ENCODE data around the gene PRDM4. TPM values are rescaled to one million over a fixed set of nuclear protein-coding genes. Genes with fewer than 3 reads are reported as not detected.

PRDM4 gene, protein sequence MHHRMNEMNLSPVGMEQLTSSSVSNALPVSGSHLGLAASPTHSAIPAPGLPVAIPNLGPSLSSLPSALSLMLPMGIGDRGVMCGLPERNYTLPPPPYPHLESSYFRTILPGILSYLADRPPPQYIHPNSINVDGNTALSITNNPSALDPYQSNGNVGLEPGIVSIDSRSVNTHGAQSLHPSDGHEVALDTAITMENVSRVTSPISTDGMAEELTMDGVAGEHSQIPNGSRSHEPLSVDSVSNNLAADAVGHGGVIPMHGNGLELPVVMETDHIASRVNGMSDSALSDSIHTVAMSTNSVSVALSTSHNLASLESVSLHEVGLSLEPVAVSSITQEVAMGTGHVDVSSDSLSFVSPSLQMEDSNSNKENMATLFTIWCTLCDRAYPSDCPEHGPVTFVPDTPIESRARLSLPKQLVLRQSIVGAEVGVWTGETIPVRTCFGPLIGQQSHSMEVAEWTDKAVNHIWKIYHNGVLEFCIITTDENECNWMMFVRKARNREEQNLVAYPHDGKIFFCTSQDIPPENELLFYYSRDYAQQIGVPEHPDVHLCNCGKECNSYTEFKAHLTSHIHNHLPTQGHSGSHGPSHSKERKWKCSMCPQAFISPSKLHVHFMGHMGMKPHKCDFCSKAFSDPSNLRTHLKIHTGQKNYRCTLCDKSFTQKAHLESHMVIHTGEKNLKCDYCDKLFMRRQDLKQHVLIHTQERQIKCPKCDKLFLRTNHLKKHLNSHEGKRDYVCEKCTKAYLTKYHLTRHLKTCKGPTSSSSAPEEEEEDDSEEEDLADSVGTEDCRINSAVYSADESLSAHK
- 10 to 100 TPM; 18.8 to 20.6 TPM for total RNA-seq

- peak within 1 kb of the TSS; percentile 93 for H3K4me3 Mint-ChIP-seq
- no peaks in the 10 kb centered on the region for H3K27me3 Mint-ChIP-seq (ENCODE audit: low read depth)
- H3K36me3 Mint-ChIP-seq (ENCODE audit: low read depth), result peaks cover 12% of the 10 kb centered on the region
- peaks cover 1% of the 10 kb centered on the region for H3K9me3 Mint-ChIP-seq
- intact Hi-C loops (cut with micrococcal nuclease), result loop anchor here (1.0 to 10.0 kb wide), 7 partner anchors 76 to 1094 kb away; partner anchors contain the start of genes CRY1, FICD, ISCU and PWP1
- DNase-seq, result peak; percentile 92
- CTCF ChIA-PET, result interaction anchor here (1.0 kb wide), 1 partner anchor 85 kb away, joined by 3 read pairs; no protein-coding TSS in a partner anchor
- H3K27ac Mint-ChIP-seq, result peak within 1 kb of the TSS; percentile 83
- H3K4me1 Mint-ChIP-seq (ENCODE audit: low read depth), result peaks cover 24% of the 10 kb centered on the region
Observed at GRCh38 chr12:107760809-107761501, at the start of gene PRDM4. PRDM4 (minus strand) TSS chr12:107761137; CDS start chr12:107760515, 622 bp downstream.

DNA sequence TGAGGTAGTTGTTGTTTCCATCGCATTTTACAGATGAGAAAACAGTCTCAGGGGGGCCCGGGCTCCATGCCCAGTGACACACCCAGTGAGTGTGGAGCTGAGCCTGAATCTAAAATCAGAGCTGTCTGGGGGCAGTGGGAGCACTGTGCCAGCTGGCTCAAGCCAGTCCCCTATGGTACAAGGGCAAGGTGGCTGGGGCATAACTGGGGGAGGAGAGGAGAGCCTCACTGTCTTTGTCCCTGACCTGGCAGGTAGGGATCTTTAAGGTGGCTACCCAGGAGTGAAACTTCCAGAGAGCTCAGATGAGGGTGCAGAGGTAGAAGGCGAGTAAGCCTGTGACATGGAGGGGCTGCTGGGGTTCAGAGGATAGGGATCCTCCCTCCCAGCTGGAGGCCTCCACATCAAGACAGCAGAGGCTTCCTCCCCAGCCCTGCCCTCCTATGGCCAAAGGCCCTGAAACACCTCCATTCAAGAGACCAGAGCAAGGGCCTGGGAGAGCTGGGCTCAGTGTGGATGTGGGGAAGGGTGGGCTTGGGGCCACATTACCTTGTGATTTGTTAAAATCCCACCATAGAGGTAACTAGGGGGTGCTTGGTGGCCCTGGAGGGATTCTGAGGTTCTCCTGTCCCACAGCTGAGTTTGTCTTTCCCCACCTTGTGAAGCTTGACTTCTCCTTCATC, 46.7 kb upstream of the PRDM4 start:
- H3K9me3 Mint-ChIP-seq, result no peaks in the 10 kb centered on the region
- H3K4me1 Mint-ChIP-seq (ENCODE audit: low read depth), result no peaks in the 10 kb centered on the region
- no peak overlapping the region for H3K4me3 Mint-ChIP-seq
- CTCF ChIA-PET, result no interaction called here
- H3K27ac Mint-ChIP-seq, result no peak overlapping the region
- no peak for DNase-seq
- peaks cover 5% of the 10 kb centered on the region for H3K27me3 Mint-ChIP-seq (ENCODE audit: low read depth)
- intact Hi-C loops (cut with micrococcal nuclease), result no loop called here
- no peaks in the 10 kb centered on the region for H3K36me3 Mint-ChIP-seq (ENCODE audit: low read depth)

GRCh38 chr12:107805488-107806180, 44.7 kb upstream of the PRDM4 start:
- H3K4me1 Mint-ChIP-seq (ENCODE audit: low read depth), result no peaks in the 10 kb centered on the region
- DNase-seq, result no peak
- peaks cover 5% of the 10 kb centered on the region for H3K27me3 Mint-ChIP-seq (ENCODE audit: low read depth)
- no peak overlapping the region for H3K4me3 Mint-ChIP-seq
- H3K36me3 Mint-ChIP-seq (ENCODE audit: low read depth), result no peaks in the 10 kb centered on the region
- no peak overlapping the region for H3K27ac Mint-ChIP-seq
- CTCF ChIA-PET, result no interaction called here
- H3K9me3 Mint-ChIP-seq, result no peaks in the 10 kb centered on the region
- intact Hi-C loops (cut with micrococcal nuclease), result no loop called here

GRCh38 chr12:107803092-107803491, 42.2 kb upstream of the PRDM4 start:
- intact Hi-C loops (cut with micrococcal nuclease), result no loop called here
- Mint-ChIP-seq H3K4me1 (ENCODE audit: low read depth) (no peaks in the 10 kb centered on the region), H3K27ac (no peak overlapping the region), H3K4me3 (no peak overlapping the region), H3K27me3 (ENCODE audit: low read depth) (no peaks in the 10 kb centered on the region), H3K36me3 (ENCODE audit: low read depth) (no peaks in the 10 kb centered on the region), H3K9me3 (no peaks in the 10 kb centered on the region)
- no peak for DNase-seq
- CTCF ChIA-PET, result interaction anchor here (0.6 kb wide), 1 partner anchor 681 kb away, joined by 3 read pairs; no protein-coding TSS in a partner anchor

GRCh38 chr12:107801150-107801549, 40.2 kb upstream of the PRDM4 start:
- Mint-ChIP-seq H3K9me3 (no peaks in the 10 kb centered on the region), H3K27ac (no peak overlapping the region), H3K36me3 (ENCODE audit: low read depth) (no peaks in the 10 kb centered on the region), H3K4me3 (no peak overlapping the region), H3K27me3 (ENCODE audit: low read depth) (peaks cover 4% of the 10 kb centered on the region), H3K4me1 (ENCODE audit: low read depth) (no peaks in the 10 kb centered on the region)
- CTCF ChIA-PET, result no interaction called here
- intact Hi-C loops (cut with micrococcal nuclease), result no loop called here
- no peak for DNase-seq

- DNase-seq, result no peak
- Mint-ChIP-seq H3K36me3 (ENCODE audit: low read depth) (no peaks in the 10 kb centered on the region), H3K9me3 (no peaks in the 10 kb centered on the region), H3K4me1 (ENCODE audit: low read depth) (no peaks in the 10 kb centered on the region), H3K27ac (no peak overlapping the region), H3K27me3 (ENCODE audit: low read depth) (peaks cover 22% of the 10 kb centered on the region), H3K4me3 (no peak overlapping the region)
- intact Hi-C loops (cut with micrococcal nuclease), result no loop called here
- CTCF ChIA-PET, result no interaction called here
Observed at GRCh38 chr12:107798580-107798979, 37.6 kb upstream of the PRDM4 start.

GRCh38 chr12:107794451-107794850, 33.5 kb upstream of the PRDM4 start:
- intact Hi-C loops (cut with micrococcal nuclease), result no loop called here
- Mint-ChIP-seq H3K4me3 (no peak overlapping the region), H3K4me1 (ENCODE audit: low read depth) (no peaks in the 10 kb centered on the region), H3K36me3 (ENCODE audit: low read depth) (no peaks in the 10 kb centered on the region), H3K27me3 (ENCODE audit: low read depth) (peaks cover 22% of the 10 kb centered on the region), H3K27ac (no peak overlapping the region), H3K9me3 (peaks cover 5% of the 10 kb centered on the region)
- no peak for DNase-seq
- CTCF ChIA-PET, result no interaction called here

GRCh38 chr12:107791465-107792089, 30.6 kb upstream of the PRDM4 start:
- Mint-ChIP-seq H3K27ac (no peak overlapping the region), H3K9me3 (peaks cover 5% of the 10 kb centered on the region), H3K36me3 (ENCODE audit: low read depth) (no peaks in the 10 kb centered on the region), H3K4me1 (ENCODE audit: low read depth) (no peaks in the 10 kb centered on the region), H3K4me3 (no peak overlapping the region), H3K27me3 (ENCODE audit: low read depth) (peaks cover 18% of the 10 kb centered on the region)
- no peak for DNase-seq
- CTCF ChIA-PET, result no interaction called here
- intact Hi-C loops (cut with micrococcal nuclease), result no loop called here

- peaks cover 5% of the 10 kb centered on the region for H3K9me3 Mint-ChIP-seq
- H3K4me1 Mint-ChIP-seq (ENCODE audit: low read depth), result no peaks in the 10 kb centered on the region
- H3K27me3 Mint-ChIP-seq (ENCODE audit: low read depth), result peaks cover 2% of the 10 kb centered on the region
- H3K27ac Mint-ChIP-seq, result no peak overlapping the region
- H3K4me3 Mint-ChIP-seq, result no peak overlapping the region
- CTCF ChIA-PET, result no interaction called here
- H3K36me3 Mint-ChIP-seq (ENCODE audit: low read depth), result no peaks in the 10 kb centered on the region
- no peak for DNase-seq
- intact Hi-C loops (cut with micrococcal nuclease), result no loop called here
Observed at GRCh38 chr12:107788690-107789458, 27.9 kb upstream of the PRDM4 start.

DNA sequence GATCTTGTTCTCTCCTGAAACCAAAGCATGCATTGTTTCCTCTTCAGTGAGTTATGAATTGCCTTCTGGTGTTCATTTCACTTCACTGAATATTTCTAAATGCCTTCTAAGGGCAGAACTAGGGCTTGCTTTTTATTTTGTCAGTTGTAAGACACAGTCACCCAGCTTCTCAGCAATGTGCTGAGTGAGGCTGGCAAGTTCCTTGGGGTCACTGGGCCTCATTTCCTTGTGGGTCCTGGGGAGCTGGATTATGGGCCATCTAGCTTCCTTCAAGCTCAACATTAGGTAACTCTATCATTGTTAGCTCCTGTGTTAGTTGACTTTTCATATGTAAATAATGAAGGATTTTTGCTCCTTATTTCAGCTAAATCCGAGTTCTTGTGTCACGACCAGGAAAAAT, 27.3 kb upstream of the PRDM4 start:
- Mint-ChIP-seq H3K9me3 (peaks cover 5% of the 10 kb centered on the region), H3K4me1 (ENCODE audit: low read depth) (no peaks in the 10 kb centered on the region), H3K27ac (no peak overlapping the region), H3K36me3 (ENCODE audit: low read depth) (no peaks in the 10 kb centered on the region), H3K27me3 (ENCODE audit: low read depth) (no peaks in the 10 kb centered on the region), H3K4me3 (no peak overlapping the region)
- CTCF ChIA-PET, result no interaction called here
- no peak for DNase-seq
- intact Hi-C loops (cut with micrococcal nuclease), result no loop called here
